ENCODE data around the gene MAN1C1.

DNA sequence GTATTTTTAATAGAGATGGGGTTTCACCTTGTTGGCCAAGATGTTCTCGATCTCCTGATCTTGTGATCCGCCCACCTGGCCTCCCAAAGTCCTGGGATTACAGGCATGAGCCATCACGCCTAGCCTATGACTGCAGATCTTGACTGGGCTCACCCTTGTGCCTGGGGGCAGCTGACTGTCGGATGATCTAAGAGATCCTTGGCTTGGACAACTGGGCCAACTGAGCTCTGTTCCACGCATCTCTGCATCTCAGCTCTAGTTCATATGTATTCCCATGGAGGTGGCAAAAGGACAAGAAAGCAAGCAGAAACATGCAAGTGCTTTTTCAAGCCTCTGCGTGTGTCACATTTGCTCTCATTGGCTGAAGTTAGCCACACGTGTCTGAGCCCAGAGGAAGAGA, 107.6 kb downstream of the MAN1C1 start:
- TF ChIP-seq, protein P1, sequence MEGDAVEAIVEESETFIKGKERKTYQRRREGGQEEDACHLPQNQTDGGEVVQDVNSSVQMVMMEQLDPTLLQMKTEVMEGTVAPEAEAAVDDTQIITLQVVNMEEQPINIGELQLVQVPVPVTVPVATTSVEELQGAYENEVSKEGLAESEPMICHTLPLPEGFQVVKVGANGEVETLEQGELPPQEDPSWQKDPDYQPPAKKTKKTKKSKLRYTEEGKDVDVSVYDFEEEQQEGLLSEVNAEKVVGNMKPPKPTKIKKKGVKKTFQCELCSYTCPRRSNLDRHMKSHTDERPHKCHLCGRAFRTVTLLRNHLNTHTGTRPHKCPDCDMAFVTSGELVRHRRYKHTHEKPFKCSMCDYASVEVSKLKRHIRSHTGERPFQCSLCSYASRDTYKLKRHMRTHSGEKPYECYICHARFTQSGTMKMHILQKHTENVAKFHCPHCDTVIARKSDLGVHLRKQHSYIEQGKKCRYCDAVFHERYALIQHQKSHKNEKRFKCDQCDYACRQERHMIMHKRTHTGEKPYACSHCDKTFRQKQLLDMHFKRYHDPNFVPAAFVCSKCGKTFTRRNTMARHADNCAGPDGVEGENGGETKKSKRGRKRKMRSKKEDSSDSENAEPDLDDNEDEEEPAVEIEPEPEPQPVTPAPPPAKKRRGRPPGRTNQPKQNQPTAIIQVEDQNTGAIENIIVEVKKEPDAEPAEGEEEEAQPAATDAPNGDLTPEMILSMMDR (IDR thresholded peaks at IDR 0.05), result no peak
- TF ChIP-seq EZH2 (IDR thresholded peaks at IDR 0.05) (no peak), EZH2phosphoT487 (IDR thresholded peaks at IDR 0.05) (no peak)

All from neural progenitor cell (in vitro differentiated cells).